Tibial artery (tissue), 4 donors: ENCODE measurements around the gene FYB1.

ENCODE experiments used
- DNase-seq, 2 donors: peaks; one replicate each; pipeline ENCODE4 v3.0.0-alpha.2; 2019
- H3K27ac ChIP-seq, 2 donors: fragments of 200-600 bp; sonication (generic) in 1 of 2; 1 replicate in 1 of 2; 2 replicates in 1 of 2; pipeline ENCODE4 v1.5.1; 2018 to 2019; ENCODE audit warnings: mild to moderate bottlenecking in 1 of 2
- H3K27me3 ChIP-seq, 2 donors: fragments of 200-600 bp; sonication (generic) in 1 of 2; one replicate each; pipeline versions ENCODE4 v1.5.1 to v1.6.0; 2016 to 2019
- H3K36me3 ChIP-seq, 3 donors: fragments of 200-600 bp; sonication (generic) in 2 of 3; one replicate each; pipeline ENCODE4 v1.5.1; 2016 to 2019; ENCODE audit warnings: mild to moderate bottlenecking in 2 of 3
- H3K4me1 ChIP-seq, 4 donors: fragments of 200-600 bp; sonication (generic) in 2 of 4; 1 replicate in 3 of 4; 2 replicates in 1 of 4; pipeline ENCODE4 v1.5.1; 2016 to 2019
- H3K4me3 ChIP-seq, 2 donors: fragments of 200-600 bp; sonication (generic) in 1 of 2; 1 replicate in 1 of 2; 2 replicates in 1 of 2; pipeline ENCODE4 v1.5.1; 2018 to 2019; ENCODE audit warnings: mild to moderate bottlenecking in 2 of 2
- H3K9me3 ChIP-seq, 3 donors: fragments of 200-600 bp; sonication (generic) in 1 of 3; one replicate each; pipeline ENCODE4 v1.5.1; 2016 to 2019
- CTCF ChIP-seq, 2 experiments: fragments of 200-600 bp in 1 of 2; fragments of 450-650 bp in 1 of 2; IDR thresholded peaks; one replicate each; pipeline ENCODE4 v1.5.1; 2017 to 2019; ENCODE audit warnings: antibody characterized with exemption in 2 of 2, mild to moderate bottlenecking in 1 of 2, moderate library complexity in 1 of 2
- intact Hi-C: fragments of 100-400 bp; cut with DNase I; formaldehyde crosslinking; loops from one replicate; pipeline ENCODE4 v1.15.0; 2023; ENCODE audit warnings: low total_unique reads

Gene FYB1

GRCh38 chr5:39148983-39149534 lies 70.3 kb downstream of the FYB1 start:
- DNase-seq = no peak
- Histone ChIP-seq H3K27me3 (no peaks in the 10 kb centered on the region), H3K4me1 (no peaks in the 10 kb centered on the region), H3K36me3 (no peaks in the 10 kb centered on the region), H3K27ac (no peak overlapping the region), H3K9me3 (no peaks in the 10 kb centered on the region), H3K4me3 (no peak overlapping the region)
- intact Hi-C loops = no loop called here
- no peak for TF ChIP-seq CTCF (IDR thresholded peaks at IDR 0.05)

DNA sequence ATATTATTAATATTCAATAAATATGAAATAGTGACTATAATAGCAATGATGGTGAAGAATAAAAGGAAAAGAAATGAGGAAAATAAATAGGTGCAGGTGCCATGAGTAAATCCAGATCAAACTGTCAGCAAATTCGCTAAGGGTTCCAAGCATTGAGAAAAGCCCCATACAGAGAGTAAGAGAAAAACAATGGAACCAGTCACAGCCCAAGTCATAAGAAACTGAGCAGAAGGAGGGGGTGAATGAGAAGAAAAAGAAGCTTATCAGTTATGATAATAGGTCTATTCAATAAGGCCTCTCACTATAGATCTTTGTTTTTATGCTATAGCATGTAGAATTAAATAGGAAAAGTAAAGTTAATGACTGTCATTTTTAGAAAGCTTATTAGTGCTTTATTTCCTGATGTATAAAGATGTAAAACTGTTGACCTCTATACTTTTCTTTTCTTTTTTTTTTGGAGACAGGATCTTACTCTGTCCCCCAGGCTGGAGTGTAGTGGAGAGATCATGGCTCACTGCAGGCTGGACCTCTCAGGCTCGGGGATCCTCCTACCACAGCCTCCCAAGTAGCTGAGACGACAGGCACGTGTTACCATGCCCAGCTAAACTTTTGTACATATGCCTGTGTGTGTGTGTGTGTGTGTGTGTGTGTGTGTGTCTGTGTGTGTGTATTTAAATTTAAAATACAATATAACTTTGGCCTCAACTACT lies 72.4 kb downstream of the FYB1 start:
- no peaks in the 10 kb centered on the region for H3K27me3 ChIP-seq
- H3K4me1 ChIP-seq = no peaks in the 10 kb centered on the region
- TF ChIP-seq CTCF (IDR thresholded peaks at IDR 0.05) = no peak
- no peaks in the 10 kb centered on the region for H3K36me3 ChIP-seq
- intact Hi-C loops = no loop called here
- DNase-seq = no peak
- no peak overlapping the region for H3K4me3 ChIP-seq
- no peak overlapping the region for H3K27ac ChIP-seq
- H3K9me3 ChIP-seq = no peaks in the 10 kb centered on the region

- H3K9me3 ChIP-seq = no peaks in the 10 kb centered on the region
- H3K4me1 ChIP-seq = no peaks in the 10 kb centered on the region
- DNase-seq = no peak
- intact Hi-C loops = no loop called here
- H3K4me3 ChIP-seq = no peak overlapping the region
- H3K36me3 ChIP-seq = no peaks in the 10 kb centered on the region
- TF ChIP-seq CTCF (IDR thresholded peaks at IDR 0.05) = no peak
- H3K27me3 ChIP-seq = no peaks in the 10 kb centered on the region
- H3K27ac ChIP-seq = no peak overlapping the region
These were observed 76.1 kb downstream of the FYB1 start for GRCh38 chr5:39143151-39143860.

DNA sequence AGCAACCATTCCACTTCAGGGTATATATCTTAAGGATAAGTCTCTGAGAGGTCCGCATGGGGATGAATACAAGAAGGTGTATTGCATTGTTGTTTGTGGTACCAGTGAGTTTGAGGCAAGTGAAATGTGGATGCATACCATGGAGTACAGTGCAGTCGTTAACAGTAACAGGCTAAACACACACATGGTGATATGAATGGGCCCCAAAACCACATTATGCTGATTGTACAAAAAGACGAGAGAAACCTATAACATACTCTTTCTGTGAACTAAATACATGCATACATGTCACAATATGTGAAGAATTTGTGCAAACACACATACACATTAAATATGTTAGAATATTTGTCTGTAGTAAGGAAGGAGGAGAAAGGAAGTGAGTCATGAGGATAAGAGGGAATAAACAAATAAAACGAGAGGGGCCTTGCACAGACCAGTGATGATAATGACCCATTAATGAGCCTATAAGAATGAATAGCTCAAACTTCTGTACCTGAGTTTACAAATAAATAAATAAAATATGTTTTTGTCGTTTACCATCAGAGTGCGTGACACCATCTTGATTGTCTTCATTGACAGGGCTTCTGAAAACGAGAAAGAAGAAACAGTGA lies 78.7 kb downstream of the FYB1 start:
- no peak for TF ChIP-seq CTCF (IDR thresholded peaks at IDR 0.05)
- H3K4me3 ChIP-seq = no peak overlapping the region
- H3K9me3 ChIP-seq = no peaks in the 10 kb centered on the region
- intact Hi-C loops = no loop called here
- no peak overlapping the region for H3K27ac ChIP-seq
- no peaks in the 10 kb centered on the region for H3K36me3 ChIP-seq
- DNase-seq = no peak
- no peaks in the 10 kb centered on the region for H3K27me3 ChIP-seq
- H3K4me1 ChIP-seq = no peaks in the 10 kb centered on the region

GRCh38 chr5:39138892-39139291 lies 80.5 kb downstream of the FYB1 start:
- no peak for TF ChIP-seq CTCF (IDR thresholded peaks at IDR 0.05)
- Histone ChIP-seq H3K4me1 (no peaks in the 10 kb centered on the region), H3K4me3 (no peak overlapping the region), H3K9me3 (no peaks in the 10 kb centered on the region), H3K27ac (no peak overlapping the region), H3K27me3 (no peaks in the 10 kb centered on the region), H3K36me3 (no peaks in the 10 kb centered on the region)
- intact Hi-C loops = no loop called here
- DNase-seq = no peak
